ENCODE results near the gene MPST. TPM values are rescaled to one million over a fixed set of nuclear protein-coding genes. Genes with fewer than 3 reads are reported as not detected.

Gene MPST
- total and polyA plus RNA-seq, 8 donors, result 41.4 to 63.1 (median 55.6) TPM

DNA sequence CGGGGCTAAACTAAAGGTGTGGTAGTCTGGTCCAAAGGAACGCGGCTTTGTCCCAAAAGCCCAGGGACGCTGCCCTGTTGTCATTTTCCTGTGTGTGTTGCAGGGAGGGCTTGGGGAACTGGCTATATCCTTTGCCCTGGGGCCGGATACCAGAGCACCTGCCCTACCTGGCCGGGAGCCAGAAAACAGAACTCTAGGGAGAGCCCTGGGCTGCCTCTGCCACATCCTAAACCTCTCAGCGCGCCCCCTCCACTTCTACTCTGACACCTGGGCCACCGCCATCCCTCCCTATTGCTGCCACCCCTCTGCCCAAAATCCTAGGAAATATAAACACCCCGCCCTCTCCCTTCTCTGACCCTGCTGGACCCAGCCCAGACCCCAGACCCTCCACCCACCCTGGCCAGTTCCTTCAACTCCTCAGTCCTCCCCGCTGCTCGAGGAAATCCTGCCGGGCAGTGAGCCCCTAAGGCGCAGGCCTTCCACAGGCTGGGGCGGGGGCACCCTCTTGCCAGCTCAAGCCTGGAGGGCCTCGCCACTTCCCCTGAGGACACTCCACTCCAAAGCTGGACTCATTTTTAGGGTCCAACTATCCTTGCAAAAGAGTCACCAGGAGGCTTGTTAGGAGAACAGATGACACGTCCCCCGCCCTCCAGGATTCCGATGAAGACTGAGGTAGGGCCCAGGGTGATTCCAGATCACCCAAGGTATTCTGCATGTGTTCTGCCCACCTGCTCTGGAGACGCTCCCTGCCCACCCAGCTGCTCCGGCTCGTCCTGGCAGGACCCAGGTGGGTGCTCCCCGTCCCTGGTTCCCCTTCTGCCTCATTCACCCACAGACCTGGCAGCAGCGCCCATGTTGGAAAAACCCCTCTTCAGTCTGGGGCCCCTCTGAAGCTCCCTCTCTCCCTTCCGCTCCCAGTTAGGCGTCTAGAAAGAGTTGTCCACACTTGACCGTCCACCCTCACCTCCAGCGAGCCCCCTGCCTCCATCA is 44.2 kb downstream of the MPST start:
- Histone ChIP-seq H3K4me1 (no peaks in the 10 kb centered on the region), H3K27ac (no peak overlapping the region), H3K4me3 (no peak overlapping the region), H3K9me3 (no peaks in the 10 kb centered on the region), H3K36me3 (peaks cover 0 to 33% of the 10 kb centered on the region in 2 donors), H3K27me3 (peaks cover 7 to 17% of the 10 kb centered on the region in 2 donors)
- DNase-seq, result peak in 1 of 4 donors; percentile 51
- intact Hi-C loops (cut with DNase I), result no loop called here
- TF ChIP-seq, protein P1, sequence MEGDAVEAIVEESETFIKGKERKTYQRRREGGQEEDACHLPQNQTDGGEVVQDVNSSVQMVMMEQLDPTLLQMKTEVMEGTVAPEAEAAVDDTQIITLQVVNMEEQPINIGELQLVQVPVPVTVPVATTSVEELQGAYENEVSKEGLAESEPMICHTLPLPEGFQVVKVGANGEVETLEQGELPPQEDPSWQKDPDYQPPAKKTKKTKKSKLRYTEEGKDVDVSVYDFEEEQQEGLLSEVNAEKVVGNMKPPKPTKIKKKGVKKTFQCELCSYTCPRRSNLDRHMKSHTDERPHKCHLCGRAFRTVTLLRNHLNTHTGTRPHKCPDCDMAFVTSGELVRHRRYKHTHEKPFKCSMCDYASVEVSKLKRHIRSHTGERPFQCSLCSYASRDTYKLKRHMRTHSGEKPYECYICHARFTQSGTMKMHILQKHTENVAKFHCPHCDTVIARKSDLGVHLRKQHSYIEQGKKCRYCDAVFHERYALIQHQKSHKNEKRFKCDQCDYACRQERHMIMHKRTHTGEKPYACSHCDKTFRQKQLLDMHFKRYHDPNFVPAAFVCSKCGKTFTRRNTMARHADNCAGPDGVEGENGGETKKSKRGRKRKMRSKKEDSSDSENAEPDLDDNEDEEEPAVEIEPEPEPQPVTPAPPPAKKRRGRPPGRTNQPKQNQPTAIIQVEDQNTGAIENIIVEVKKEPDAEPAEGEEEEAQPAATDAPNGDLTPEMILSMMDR (IDR thresholded peaks at IDR 0.05), result no peak
- ATAC-seq, result no peak

DNA sequence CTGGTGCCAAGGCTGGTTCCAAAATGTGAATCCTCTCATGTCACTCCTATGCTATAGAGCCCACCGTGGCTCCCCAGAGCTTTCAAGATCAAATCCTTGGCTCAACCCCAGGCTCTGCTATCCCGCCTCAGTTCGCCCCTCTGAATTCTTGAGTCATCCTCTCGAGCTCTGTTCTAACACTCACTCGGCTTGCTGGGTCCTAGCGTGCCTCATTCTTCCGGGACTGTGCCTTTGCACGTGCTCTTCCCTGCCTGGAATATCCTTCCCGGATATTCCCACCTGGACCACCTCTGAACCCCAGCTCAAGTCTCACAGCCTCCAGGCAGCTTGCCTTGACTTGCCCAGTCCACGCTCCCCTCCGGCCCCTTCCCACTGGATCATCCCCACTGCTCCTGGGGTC is 45.0 kb downstream of the MPST start:
- intact Hi-C loops (cut with DNase I), result no loop called here
- Histone ChIP-seq H3K4me3 (no peak overlapping the region), H3K27me3 (peaks cover 11 to 25% of the 10 kb centered on the region in 2 donors), H3K27ac (no peak overlapping the region), H3K4me1 (no peaks in the 10 kb centered on the region), H3K36me3 (peaks cover 0 to 25% of the 10 kb centered on the region in 2 donors), H3K9me3 (no peaks in the 10 kb centered on the region)
- DNase-seq (peak in 1 of 4 donors; percentile 32), ATAC-seq (no peak)
- TF ChIP-seq, protein P1 (IDR thresholded peaks at IDR 0.05), result no peak

DNA sequence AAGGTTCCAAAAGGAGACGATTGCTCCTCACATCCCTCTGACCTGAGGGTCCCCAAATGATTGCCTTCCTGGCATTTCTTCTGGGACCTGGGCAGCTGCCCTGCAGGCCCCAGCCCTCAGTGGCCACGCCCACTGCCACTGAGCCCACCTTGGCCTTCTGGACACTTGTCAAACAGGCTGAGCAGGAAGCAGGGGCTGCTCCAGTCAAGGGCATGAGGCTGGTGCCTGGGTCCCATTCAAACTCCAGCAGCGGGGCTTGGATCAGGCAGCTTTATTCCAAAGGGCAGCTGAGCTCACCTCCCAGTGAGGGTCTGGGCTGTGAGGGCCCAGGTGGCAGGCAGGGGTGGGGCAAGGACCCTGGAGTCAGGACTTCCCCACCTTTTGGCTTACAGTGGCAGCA is 45.6 kb downstream of the MPST start:
- no peaks in the 10 kb centered on the region for H3K4me1 ChIP-seq

DNA sequence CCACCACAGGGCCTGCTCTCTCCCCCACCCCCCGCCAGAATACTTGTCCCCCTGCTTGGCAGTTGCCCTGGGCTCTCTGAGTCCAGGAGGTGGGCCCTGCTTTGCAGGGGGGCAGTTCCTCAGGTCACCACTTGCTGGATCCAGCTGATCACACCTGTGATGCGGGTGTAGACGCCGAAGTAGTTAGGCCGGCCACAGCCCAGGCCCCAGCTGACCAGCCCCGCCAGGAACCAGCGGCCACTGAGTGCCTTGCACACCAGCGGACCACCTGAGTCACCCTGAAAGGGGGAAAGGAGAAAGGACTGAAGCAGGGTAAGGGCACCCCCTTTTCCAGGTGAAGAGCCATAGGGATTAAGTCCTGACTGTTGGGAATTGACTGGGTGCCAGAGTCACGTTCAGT is 46.4 kb downstream of the MPST start:
- H3K27me3 ChIP-seq, result peaks cover 11 to 39% of the 10 kb centered on the region in 2 donors
- TF ChIP-seq, protein P1 (IDR thresholded peaks at IDR 0.05), result no peak
- H3K27ac ChIP-seq, result no peak overlapping the region
- no peaks in the 10 kb centered on the region for H3K9me3 ChIP-seq
- no peak overlapping the region for H3K4me3 ChIP-seq
- intact Hi-C loops (cut with DNase I), result no loop called here
- DNase-seq (peak in 1 of 4 donors; percentile 63), ATAC-seq (no peak)
- no peaks in the 10 kb centered on the region for H3K4me1 ChIP-seq
- H3K36me3 ChIP-seq, result peaks cover 0 to 11% of the 10 kb centered on the region in 2 donors

More for the DNA sequence above, 45.6 kb downstream of the MPST start:
- H3K36me3 ChIP-seq, result peaks cover 0 to 19% of the 10 kb centered on the region in 2 donors
- H3K27ac ChIP-seq, result no peak overlapping the region
- peaks cover 11 to 32% of the 10 kb centered on the region in 2 donors for H3K27me3 ChIP-seq
- TF ChIP-seq, protein P1 (IDR thresholded peaks at IDR 0.05), result no peak
- no peak overlapping the region for H3K4me3 ChIP-seq
- no peaks in the 10 kb centered on the region for H3K9me3 ChIP-seq
- peak in 2 of 4 donors; percentile 29 to 71 for DNase-seq
- no peak for ATAC-seq
- intact Hi-C loops (cut with DNase I), result no loop called here

DNA sequence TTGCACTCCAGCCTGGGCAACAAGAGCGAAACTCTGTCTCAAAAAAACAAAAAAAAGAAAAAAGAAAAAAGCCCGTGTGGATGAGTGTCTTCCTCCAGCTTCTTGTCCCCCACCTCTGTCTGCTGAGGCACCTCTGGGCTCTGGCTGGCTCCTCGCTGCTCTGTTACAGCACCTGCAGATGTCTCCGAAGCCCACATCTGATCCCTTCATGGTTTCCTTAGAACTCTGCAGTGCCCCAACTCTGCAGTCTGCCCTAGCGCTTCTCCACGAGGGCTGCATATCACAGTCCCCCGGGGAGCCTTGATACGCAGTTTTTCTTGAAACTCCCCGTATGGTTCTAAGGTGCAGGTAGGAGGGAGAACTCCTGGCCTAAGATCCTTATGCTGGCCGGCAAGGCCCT is 47.9 kb downstream of the MPST start:
- Histone ChIP-seq H3K4me1 (no peaks in the 10 kb centered on the region), H3K27ac (no peak overlapping the region), H3K9me3 (no peaks in the 10 kb centered on the region), H3K4me3 (no peak overlapping the region), H3K27me3 (peaks cover 11 to 41% of the 10 kb centered on the region in 2 donors), H3K36me3 (no peaks in the 10 kb centered on the region)
- ATAC-seq (no peak), DNase-seq (peak in 1 of 4 donors; percentile 33)
- TF ChIP-seq, protein P1 (IDR thresholded peaks at IDR 0.05), result no peak
- intact Hi-C loops (cut with DNase I), result no loop called here
